H54 (cell line): ENCODE measurements around the gene NANOG.
A peak's percentile ranks its signal among the peaks of the same experiment; 100 is the strongest.
"Not testable (repeated sequence)": the region's sequence is repeated elsewhere in the genome, so short reads cannot be mapped to it uniquely, and the experiment has no call there.

Experiments used
- DNase-seq: peaks from one replicate; pipeline ENCODE4 v3.0.0; 2011; ENCODE audit warnings: low spot score, mixed read lengths; ENCODE audit not compliant: insufficient read length
- FAIRE-seq: peaks from 3 replicates; lab custom pipeline; 2011; peaks lifted over from hg19 to GRCh38; lab: Jason Lieb, UNC
- POLR2A ChIP-seq: IDR thresholded peaks from 2 replicates; pipeline ENCODE4 v1.6.1; 2011; ENCODE audit warnings: low read depth, mild to moderate bottlenecking, low read length

NANOG gene

DNA sequence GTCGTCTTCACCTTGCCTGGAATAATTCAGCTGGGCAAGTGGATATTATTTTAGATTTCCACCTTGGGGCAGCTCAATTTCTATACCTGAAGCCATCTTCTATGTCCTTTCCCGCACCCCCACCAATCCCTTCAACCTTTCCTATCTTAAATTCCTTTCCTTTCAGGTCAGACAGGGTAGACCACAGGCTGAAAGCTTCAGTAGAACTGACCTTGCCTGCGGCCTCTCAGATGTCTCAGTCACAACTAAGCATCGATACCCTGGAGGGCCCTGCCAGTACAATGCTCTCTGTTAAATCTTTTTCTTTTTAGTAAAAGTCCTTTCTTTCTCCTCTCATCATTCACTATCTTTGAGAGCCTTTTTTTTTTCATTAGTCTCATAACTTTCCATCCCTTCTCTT is 44.6 kb downstream of the NANOG start:
- no peak for TF ChIP-seq POLR2A
- DNase-seq (no peak), FAIRE-seq (no peak)

DNA sequence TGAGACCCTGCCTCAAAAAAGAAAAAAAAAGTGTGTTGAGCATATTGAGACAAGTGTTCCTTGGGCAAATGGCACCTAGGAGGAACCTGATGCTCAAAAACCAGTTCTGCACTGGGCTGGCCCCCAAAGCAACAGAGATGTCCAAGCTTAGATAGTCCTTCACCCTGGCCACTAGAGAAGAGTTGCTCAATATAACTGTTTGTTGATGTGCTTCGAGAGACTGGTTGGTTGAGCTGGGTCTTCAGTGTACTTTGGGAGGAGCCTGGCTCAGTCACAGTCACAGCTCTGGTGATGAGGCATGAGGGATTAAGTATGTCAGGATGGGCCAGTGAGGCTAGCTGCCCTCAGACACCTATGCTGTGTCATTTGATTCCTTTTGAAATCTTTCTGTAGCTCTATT is 45.5 kb downstream of the NANOG start:
- no peak for TF ChIP-seq POLR2A
- FAIRE-seq, result no peak
- DNase-seq, result no peak

DNA sequence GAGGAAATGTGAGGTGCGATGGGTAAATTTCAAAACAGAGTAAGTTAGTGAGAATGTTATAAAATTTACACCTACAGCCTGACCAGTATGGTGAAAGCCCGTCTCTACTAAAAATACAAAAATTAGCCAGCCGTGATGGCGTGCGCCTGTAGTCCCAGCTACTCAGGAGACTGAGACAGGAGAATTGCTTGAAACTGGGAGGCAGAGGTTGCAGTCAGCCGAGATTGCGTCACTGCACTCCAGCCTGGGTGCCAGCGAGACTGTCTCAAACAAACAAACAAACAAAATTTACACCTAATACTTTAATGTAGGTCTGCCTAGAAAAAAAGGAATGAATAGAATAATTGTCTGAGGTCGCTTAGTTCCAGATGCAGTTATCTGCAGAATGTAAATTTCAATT is 45.9 kb downstream of the NANOG start:
- TF ChIP-seq POLR2A, result no peak
- FAIRE-seq (no peak), DNase-seq (no peak)

DNA sequence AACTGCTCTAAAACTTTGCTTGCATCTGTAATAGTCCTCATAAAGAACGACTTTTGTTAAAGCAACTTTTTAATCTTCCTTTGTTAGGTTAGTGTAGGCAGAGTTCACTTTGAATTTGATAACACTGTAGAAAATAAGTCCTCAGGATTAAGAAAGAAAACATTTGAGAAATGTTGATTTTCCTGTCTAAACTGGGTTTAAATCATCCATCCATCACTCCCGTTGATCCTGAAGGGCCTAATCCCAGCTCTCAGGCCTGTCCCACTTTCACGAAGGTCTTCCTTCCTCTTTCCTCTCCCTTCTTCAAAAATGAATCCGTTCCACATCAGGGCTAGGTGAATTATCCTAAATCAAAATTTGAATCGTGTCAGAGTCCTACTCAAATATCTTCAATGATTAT is 46.6 kb downstream of the NANOG start:
- FAIRE-seq, result no peak

DNA sequence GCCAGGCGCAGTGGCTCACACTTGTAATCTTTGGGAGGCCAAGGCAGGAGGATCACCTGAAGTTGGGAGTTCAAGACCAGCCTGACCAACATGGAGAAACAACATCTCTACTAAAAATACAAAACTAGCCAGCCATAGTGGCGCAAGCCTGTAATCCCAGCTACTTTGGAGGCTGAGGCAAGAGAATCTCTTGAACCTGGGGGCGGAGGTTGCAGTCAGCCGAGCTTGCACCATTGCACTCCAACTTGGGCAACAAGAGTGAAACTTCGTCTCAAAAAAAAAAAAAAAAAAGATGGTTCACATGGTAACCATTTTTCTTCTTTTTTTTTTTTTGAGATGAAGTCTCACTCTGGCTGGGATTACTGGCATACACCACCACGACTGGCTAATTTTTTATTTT is 48.2 kb downstream of the NANOG start:
- no peak for TF ChIP-seq POLR2A

More for the DNA sequence above, 46.6 kb downstream of the NANOG start:
- no peak for DNase-seq
- no peak for TF ChIP-seq POLR2A

DNA sequence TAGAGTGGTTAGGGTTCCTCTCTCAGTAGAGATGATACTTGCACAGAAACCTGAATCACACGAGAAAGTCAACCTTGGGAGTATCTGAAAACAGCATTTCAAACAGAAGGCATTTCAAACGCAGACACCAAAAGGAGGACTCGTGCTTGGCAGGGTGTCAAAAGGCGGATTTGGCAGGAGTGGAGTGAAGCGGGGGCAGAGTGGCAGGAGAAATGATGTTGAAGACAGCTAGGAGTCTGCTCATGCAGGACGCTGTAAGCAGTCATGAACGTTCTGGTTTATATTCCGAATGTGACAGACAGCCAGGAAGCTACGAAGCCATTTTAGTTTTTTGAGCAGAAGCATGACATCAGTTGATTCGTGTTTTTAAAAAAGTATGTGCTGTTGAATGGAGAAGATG is 50.0 kb downstream of the NANOG start:
- FAIRE-seq, DNase-seq: not testable (repeated sequence)

More for the DNA sequence above, 48.2 kb downstream of the NANOG start:
- DNase-seq (no peak), FAIRE-seq (no peak)

DNA sequence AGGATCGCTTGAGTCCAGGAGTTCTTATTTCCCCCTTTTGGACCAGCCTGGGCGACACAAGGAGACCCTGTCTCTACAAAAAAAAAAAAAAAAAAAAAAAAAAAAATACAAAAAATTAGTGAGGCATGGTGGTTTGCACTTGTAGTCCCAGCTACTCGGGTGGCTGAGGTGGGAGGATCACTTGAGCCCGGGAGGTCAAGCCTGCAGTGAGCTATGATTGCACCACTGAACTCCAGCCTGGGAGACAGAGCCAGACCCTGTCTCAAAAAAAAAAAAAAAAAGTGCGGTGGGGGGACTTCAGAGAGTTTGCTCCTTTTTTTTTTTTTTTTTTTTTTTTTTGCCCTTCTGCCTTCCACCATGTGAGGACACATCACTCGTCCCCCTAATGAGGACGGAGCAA is 50.6 kb downstream of the NANOG start:
- not testable (repeated sequence) for FAIRE-seq, DNase-seq

DNA sequence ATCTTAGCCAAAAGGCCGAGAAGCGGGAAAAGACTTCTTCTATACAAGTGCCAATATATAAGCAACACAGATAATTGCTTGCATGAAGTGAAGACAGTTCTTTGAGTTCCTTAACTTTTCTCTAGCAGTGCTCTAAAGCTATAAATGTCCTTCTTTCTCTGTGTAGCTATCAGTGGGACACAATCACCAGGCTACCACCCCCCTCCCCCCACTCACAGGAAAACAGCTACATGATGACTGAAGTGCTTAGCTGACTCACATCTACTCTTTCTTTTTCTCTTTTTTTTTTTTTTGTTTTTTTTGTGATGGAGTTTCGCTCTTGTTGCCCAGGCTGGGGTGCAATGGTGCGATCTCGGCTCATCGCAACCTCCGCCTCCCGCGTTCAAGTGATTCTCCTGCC is 53.2 kb downstream of the NANOG start:
- DNase-seq, result not testable (repeated sequence)
- peak; percentile 50 for FAIRE-seq

DNA sequence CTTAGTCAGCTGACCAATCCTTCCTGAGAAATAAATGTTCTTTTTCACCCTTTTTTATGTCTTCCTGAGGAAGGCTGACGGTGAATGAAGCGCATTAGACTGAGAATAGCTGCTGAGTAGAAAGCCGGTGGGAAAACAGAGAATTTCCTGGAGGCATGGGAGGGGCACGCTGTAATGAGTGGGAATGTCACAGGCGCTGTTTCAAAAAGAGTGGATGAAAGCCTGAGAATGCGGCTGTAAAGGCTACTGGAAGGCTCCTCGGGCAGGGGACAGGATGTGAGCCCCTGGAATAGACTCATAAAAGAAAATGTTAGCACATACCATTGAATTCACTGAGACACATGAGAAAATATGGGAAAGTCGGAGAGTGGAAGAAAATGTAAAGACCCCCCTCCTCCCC is 53.9 kb downstream of the NANOG start:
- not testable (repeated sequence) for FAIRE-seq, DNase-seq

DNA sequence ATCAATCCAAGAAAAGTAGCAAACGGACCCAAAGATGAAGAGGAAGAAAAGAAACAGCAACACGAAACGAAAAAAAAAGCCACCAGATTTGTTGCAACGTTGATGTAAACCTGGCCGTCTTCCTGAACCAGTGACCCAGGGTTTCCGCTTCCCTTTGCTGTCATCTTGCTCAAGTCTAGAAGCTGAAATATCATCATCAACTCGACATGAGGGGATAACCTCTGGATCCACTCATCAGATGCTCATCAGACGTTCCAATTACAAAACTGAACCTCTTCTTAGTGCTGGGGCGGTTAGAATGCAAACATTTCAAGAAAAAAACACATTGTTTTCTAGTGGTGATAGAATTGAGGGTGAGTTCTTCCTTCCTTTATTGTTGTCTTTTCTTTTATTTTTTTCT is 54.4 kb downstream of the NANOG start:
- peak; percentile 27 for FAIRE-seq

DNA sequence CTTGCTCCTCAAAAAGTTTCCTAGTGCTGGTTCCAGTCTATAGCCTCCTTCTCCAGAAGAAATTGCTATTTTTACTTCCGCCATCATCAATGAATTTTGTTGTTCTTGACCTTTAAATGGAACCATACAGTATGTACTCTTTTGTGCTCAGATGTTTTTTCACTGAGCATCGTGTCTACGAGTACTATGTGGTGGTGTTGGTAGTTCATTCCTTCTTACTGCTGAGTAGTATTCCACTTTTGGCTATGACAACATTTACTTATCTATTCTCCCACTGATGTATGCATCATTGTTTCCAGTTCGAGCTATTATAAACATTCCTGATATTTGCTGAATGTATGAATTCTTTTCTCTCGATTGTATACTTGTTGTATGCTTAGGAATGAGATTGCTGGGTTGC is 54.9 kb downstream of the NANOG start:
- no peak for DNase-seq
- no peak for TF ChIP-seq POLR2A
- no peak for FAIRE-seq

More for the DNA sequence above, 54.4 kb downstream of the NANOG start:
- DNase-seq, result not testable (repeated sequence)

DNA sequence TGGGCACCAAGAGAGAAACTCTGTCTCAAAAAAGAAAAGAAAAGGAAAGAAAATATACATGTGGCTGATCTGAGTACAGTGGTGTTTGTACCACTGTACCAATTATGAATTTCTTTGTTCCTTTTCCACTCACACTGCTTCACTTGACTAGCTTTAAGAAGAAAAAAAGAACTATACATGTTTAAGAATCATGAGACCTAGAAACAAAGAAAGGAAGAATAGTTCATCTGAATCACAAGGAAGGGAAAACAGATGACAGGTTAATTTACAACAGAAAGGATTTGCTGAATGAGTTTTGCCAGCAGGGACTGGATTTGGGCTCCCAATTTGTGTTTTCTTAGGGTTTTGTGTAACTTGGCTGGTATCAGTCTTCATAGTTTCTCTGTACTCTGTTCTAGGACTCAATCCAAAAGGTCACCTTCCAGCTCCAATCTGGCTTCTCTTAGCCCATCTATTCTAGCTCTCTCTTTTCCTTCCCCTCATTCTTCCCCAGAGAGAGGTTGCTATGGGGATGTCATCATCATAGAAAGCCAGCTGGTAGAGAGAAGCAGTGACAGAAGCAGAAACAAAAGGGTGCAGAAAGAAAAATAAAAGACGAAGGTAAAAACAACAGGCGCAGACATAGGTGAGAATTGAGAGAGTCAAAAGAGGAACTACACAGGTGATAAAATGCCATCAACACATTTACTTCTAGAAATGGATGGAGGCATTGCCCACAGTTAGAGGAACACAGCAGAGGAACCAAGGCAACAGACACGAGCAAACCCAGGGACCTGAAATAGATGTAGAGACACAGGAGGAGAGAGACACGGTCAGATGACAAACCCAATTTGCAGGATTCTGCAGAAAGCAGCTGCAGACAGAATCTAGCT is 58.3 kb downstream of the NANOG start:
- DNase-seq, FAIRE-seq: not testable (repeated sequence)

DNA sequence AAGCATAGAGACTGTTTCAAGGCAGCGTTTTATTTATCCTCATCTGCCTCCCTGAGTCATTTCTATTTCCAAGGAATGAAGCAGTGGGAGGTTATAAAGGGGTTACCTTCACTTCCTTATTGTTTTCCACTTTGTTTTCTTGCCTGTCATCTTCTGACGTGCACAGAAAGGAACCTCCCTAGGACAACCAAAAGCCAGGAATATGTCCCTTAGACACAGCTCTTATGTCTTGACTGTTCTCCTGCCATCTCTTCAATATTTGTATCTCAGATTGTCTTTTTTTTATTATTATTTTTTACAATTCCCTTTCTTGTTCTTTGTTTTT is 58.9 kb downstream of the NANOG start:
- FAIRE-seq, result peak; percentile 87
- DNase-seq, result not testable (repeated sequence)
